HG03575 (cell line): Measurements from ENCODE around the gene PKD2.
"Not testable (repeated sequence)": the region's sequence is repeated elsewhere in the genome, so short reads cannot be mapped to it uniquely, and the experiment has no call there.

ENCODE experiments used
- ATAC-seq: cut with Tn5 transposase; IDR thresholded peaks from one replicate; pipeline ENCODE4 v1.9.1; 2021; ENCODE audit not compliant: unreplicated experiment, insufficient number of reproducible peaks, low FRiP score; ENCODE audit errors: extremely low read depth

Gene PKD2

DNA sequence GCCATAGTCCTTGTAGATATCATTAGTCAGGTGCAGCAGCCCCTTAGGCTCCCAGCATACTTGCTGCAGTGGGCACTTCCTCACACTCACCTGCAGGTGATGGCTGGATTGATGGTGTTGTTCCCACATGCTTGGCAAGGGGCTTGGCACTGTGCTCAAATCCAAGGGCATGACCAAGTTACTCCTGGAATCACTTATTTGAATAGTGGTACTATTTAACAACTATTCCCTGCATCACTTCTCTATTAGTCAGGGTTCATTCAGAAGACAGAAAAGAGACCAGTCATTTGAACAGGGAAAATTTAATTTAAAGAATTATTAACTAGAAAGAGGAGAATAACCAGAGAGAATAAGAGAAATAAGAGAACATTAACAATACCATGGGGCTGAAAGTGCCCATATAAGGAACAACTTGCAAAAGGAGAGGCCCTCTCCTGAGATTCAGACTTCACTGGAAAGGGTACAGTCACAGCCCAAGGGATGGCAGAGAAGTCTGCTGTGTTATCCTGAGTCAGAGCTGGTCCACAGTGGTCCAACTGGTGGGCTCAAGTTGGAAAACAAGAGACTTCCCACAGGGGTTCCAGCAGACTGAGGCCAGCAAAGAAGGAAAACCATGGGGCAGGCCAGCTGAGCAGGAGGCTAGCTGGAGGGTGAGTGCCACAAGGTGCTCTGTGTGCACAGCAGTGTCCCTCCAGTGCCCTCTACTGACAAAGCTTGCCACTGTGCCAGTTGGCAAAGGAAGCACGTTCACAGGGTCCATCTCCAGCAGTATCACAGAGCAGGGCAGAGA is 22.1 kb upstream of the PKD2 start:
- ATAC-seq, result no peak

DNA sequence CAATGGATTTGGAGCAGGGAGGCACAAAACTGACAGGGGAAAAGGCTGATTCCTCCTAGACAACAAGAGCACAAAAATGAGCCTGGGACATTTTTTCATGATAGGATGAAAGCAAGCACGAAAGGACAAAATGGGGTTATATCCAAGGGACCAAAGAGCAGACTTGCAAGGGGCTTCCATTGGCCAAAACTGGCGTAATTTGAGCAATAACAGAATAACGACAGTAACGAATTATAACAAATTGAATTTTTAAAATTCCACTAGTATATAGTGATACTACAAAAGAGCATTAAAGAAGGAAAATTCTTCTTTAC is 21.6 kb upstream of the PKD2 start:
- ATAC-seq, result no peak

DNA sequence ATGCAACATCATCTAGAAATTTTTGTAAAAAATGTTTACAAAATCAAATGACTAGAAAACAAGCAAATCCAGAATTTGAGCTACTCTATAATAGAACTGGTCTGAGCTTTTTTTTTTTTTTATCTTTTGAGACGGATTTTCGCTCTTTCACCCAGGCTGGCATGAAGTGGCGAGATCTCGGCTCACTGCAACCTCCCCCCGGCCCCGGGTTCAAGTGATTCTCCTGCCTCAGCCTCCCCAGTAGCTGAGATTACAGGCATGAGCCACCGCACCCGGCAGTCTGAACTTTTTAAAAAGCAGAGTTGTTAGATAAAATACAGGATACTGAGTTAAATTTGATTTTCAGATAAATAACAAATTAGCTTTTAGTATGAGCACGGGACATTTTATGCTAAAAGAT is 20.9 kb upstream of the PKD2 start:
- no peak for ATAC-seq

- ATAC-seq, result no peak
Observed at GRCh38 chr4:87989765-87990164, 17.7 kb upstream of the PKD2 start.

DNA sequence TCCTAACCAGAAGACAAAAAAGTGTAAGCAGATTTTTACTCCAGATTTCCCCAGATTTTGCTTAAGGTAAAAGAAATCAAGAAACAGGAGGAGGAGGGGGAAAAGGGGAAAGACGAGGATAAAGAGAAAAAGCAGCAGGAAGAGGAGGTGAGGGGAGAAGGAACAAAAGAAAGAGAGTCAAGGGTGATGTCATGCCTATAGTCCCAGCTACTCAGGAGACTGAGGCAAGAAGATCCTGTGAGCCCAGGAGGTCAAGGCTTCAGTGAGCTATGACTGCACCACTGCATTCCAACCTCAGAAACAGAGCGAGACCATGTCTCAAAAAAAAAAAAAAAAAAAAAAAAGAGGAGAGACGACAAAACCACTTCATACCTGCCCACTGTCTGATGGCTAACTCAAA is 12.0 kb upstream of the PKD2 start:
- no peak for ATAC-seq

DNA sequence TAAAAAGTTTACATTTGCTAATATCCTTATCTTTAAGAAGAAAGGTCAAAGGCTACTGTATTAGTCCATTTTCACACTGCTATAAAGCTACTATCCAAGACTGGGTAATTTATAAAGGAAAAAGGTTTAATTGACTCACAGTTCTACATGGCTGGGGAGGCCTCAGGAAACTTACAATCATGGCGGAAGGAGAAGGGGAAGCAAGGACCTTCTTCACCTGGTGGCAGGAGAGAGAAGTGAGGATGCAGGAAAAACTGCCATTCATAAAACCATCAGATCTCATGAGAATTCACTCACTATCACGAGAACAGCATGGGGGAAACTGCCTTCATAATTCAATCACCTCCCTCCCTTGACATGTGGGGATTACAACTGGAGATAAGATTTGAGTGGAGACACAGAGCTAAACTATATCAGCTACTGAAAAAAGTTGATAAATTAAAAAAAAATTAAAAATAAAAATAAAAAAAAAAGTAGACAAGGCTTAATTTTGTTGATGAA is 8.2 kb upstream of the PKD2 start:
- not testable (repeated sequence) for ATAC-seq

DNA sequence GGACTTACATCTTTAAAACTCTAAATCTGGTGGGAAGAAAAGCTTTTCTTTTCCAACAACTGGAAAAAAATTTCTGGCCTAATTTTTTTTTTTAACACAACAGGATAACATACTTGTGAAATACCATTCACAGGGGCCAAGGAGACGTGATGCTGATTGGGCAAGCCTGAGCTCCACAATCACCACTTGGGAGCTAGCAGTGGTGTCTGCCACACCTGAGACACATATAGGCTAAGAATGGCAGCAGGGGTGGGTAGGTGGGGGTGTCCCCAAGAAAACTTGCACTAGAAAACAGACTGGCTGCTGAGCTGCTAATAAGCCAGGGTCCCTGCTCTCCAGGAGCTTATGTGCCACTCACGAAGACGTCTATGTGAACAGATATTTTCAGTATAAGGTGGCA is 5.6 kb upstream of the PKD2 start:
- no peak for ATAC-seq

DNA sequence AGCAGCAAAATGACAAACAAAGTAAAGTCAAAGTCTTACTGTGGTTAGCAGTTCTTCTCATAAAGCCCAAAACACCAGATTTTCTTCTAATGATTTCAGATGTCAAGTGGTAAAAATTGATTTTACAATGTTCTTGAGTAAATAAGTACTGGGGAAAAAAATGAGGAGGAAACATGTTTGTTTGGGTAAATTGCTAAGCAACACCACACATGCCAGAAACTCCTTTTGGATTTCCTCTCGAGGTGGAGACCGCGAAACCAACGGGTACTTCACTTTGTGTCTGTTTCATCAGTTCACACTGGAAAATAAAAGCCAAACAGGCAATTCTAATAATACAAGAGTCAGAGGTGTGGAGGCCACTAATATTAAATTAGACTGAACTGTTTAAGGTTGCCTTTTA is 4.6 kb upstream of the PKD2 start:
- no peak for ATAC-seq

DNA sequence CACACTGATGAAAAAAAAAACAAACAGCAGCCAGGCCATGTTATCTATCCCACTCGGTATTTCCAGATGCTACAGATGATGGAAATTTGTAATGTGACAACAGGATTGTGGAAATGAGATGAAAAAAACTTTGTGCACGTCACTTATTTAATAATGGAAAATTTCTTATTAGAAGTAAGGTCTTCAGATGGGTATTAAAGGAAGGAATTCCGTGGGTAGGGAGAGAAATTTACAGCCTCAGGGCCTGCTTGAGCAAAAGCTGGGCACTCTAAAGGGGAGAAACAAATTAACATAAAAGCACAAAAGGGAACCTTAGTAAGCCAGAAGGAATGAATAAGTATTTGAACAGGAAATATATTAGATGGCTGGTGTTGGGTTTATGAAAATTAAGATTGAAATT is 4.2 kb upstream of the PKD2 start:
- no peak for ATAC-seq

DNA sequence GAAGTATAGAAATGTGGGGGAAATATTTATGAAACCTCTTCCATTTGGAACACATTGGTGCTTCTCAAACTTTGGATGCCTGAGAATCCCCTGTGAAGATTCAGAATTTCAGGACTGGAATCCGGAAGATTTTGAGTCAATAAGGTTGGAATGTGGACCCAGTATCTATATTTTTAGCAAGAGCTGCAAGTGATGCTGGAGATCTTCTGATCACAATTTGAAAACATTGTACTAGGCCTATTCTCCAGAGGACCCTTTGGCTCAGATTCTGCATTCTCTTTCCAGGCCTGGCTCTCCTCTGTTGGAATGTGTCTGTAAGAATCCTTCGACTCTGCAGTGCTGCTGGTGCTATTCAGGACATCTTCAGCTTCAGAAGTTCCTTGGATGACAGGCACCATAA is 2.4 kb upstream of the PKD2 start:
- ATAC-seq, result no peak

- ATAC-seq, result no peak
Observed at GRCh38 chr4:88005946-88006345, 1.5 kb upstream of the PKD2 start.

DNA sequence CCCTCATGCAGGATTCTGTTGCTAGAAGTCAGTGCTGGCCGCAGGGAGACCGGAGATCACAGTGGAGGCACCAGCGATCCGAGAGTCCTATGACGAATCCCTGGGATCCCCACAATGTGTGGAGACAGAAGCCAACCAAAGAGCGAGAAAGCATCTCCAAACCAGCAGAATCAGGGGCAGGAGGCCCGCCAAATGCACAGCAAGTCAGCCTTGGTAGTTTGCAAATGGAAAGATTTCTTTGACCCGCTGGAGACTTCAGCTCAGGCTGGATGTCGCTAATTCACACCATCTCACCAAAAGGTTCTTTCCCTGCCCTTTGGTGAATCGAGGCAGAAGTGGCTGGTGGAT is 505 bp upstream of the PKD2 start:
- no peak for ATAC-seq

DNA sequence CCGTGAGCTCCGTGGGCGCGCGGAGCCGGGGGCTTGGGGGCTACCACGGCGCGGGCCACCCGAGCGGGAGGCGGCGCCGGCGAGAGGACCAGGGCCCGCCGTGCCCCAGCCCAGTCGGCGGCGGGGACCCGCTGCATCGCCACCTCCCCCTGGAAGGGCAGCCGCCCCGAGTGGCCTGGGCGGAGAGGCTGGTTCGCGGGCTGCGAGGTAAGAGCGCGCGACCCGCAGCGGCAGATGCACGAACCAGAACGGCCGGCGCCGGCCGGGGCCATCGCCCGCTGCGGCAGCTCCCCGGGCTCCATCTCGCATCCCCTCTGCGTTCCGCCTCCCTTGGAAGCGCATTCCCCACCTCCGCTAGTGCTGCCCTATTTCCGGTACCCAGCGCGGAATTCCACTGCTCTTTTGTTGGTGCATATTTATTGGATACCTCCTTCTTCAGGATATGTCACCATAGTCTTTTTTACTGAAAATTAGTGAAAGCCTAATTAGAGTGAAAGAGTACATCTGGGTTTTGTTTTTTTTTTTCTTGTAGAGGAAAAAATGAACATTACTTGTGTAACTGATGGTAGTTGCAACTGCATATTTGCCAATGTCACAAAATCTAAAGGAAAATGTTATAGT is 797 bp downstream of the PKD2 start:
- no peak for ATAC-seq

GRCh38 chr4:88008743-88009171 is 1.3 kb downstream of the PKD2 start:
- no peak for ATAC-seq

- ATAC-seq, result no peak
Observed at GRCh38 chr4:88009871-88010270, 2.4 kb downstream of the PKD2 start.

- no peak for ATAC-seq
Observed at GRCh38 chr4:88010966-88011365, 3.5 kb downstream of the PKD2 start.

- peak; percentile 49 for ATAC-seq
Observed at GRCh38 chr4:88012647-88013046, 5.2 kb downstream of the PKD2 start.

- no peak for ATAC-seq
Observed at GRCh38 chr4:88014386-88014905, 7.0 kb downstream of the PKD2 start.

- no peak for ATAC-seq
Observed at GRCh38 chr4:88015659-88016295, 8.3 kb downstream of the PKD2 start.
